Measurements from ENCODE around the gene SLC1A2. TPM values are rescaled to one million over a fixed set of nuclear protein-coding genes. Genes with fewer than 3 reads are reported as not detected.

Gene SLC1A2
- total RNA-seq, 2 experiments from 2014 or later: not detected

- no peak for DNase-seq
- no peak overlapping the region for H3K4me3 Mint-ChIP-seq
- peaks cover 31% of the 10 kb centered on the region for H3K36me3 Mint-ChIP-seq (ENCODE audit: low read depth)
- ChIA-PET POLR2A (no interaction called here), CTCF (no interaction called here)
- H3K4me1 Mint-ChIP-seq: peaks cover 26% of the 10 kb centered on the region
- peaks cover 23% of the 10 kb centered on the region for H3K9me3 Mint-ChIP-seq
- H3K27ac Mint-ChIP-seq: no peak overlapping the region
- H3K27me3 Mint-ChIP-seq: peaks cover 2% of the 10 kb centered on the region
Observed at GRCh38 chr11:35248558-35249323, 170.6 kb downstream of the SLC1A2 start.

GRCh38 chr11:35247863-35248262, 171.5 kb downstream of the SLC1A2 start:
- Mint-ChIP-seq H3K4me1 (peaks cover 30% of the 10 kb centered on the region), H3K9me3 (peaks cover 26% of the 10 kb centered on the region), H3K27me3 (peaks cover 2% of the 10 kb centered on the region), H3K4me3 (no peak overlapping the region), H3K27ac (peak overlapping the region; percentile 83), H3K36me3 (ENCODE audit: low read depth) (peaks cover 34% of the 10 kb centered on the region)
- ChIA-PET CTCF (interaction anchor here (1.3 to 3.1 kb wide), 3 partner anchors 9 to 58 kb away, joined by 3 to 17 read pairs (median 3); no protein-coding TSS in a partner anchor), POLR2A (interaction anchor here (1.1 kb wide), 1 partner anchor 12 kb away, joined by 8 read pairs; no protein-coding TSS in a partner anchor)
- DNase-seq: no peak

GRCh38 chr11:35247428-35247827, 171.9 kb downstream of the SLC1A2 start:
- DNase-seq: peak; percentile 62
- H3K27ac Mint-ChIP-seq: peak overlapping the region; percentile 83
- H3K27me3 Mint-ChIP-seq: peaks cover 2% of the 10 kb centered on the region
- ChIA-PET CTCF (interaction anchor here (1.3 to 3.1 kb wide), 3 partner anchors 8 to 58 kb away, joined by 3 to 17 read pairs (median 3); no protein-coding TSS in a partner anchor), POLR2A (interaction anchor here (0.7 to 1.1 kb wide), 2 partner anchors 12 to 70 kb away, joined by 4 to 8 read pairs; no protein-coding TSS in a partner anchor)
- H3K4me3 Mint-ChIP-seq: no peak overlapping the region
- H3K4me1 Mint-ChIP-seq: peaks cover 35% of the 10 kb centered on the region
- H3K36me3 Mint-ChIP-seq (ENCODE audit: low read depth): peaks cover 34% of the 10 kb centered on the region
- peaks cover 26% of the 10 kb centered on the region for H3K9me3 Mint-ChIP-seq

GRCh38 chr11:35246745-35247144, 172.6 kb downstream of the SLC1A2 start:
- H3K4me1 Mint-ChIP-seq: peaks cover 41% of the 10 kb centered on the region
- ChIA-PET CTCF (interaction anchor here (1.3 to 3.1 kb wide), 3 partner anchors 8 to 59 kb away, joined by 3 to 17 read pairs (median 3); no protein-coding TSS in a partner anchor), POLR2A (interaction anchor here (0.7 to 1.1 kb wide), 2 partner anchors 11 to 69 kb away, joined by 4 to 8 read pairs; no protein-coding TSS in a partner anchor)
- no peak for DNase-seq
- H3K27me3 Mint-ChIP-seq: peaks cover 2% of the 10 kb centered on the region
- no peak overlapping the region for H3K4me3 Mint-ChIP-seq
- no peak overlapping the region for H3K27ac Mint-ChIP-seq
- peaks cover 34% of the 10 kb centered on the region for H3K36me3 Mint-ChIP-seq (ENCODE audit: low read depth)
- H3K9me3 Mint-ChIP-seq: peaks cover 26% of the 10 kb centered on the region

GRCh38 chr11:35245786-35246185, 173.6 kb downstream of the SLC1A2 start:
- no peak overlapping the region for H3K4me3 Mint-ChIP-seq
- H3K36me3 Mint-ChIP-seq (ENCODE audit: low read depth): peaks cover 34% of the 10 kb centered on the region
- ChIA-PET CTCF (interaction anchor here (3.1 kb wide), 1 partner anchor 9 kb away, joined by 17 read pairs; no protein-coding TSS in a partner anchor), POLR2A (interaction anchor here (1.2 to 1.5 kb wide), 2 partner anchors 10 to 106 kb away, joined by 3 to 6 read pairs; no protein-coding TSS in a partner anchor)
- H3K9me3 Mint-ChIP-seq: peaks cover 26% of the 10 kb centered on the region
- H3K27ac Mint-ChIP-seq: no peak overlapping the region
- peaks cover 2% of the 10 kb centered on the region for H3K27me3 Mint-ChIP-seq
- DNase-seq: no peak
- H3K4me1 Mint-ChIP-seq: peaks cover 49% of the 10 kb centered on the region

GRCh38 chr11:35245056-35245455, 174.3 kb downstream of the SLC1A2 start:
- Mint-ChIP-seq H3K9me3 (peaks cover 24% of the 10 kb centered on the region), H3K27ac (no peak overlapping the region), H3K27me3 (no peaks in the 10 kb centered on the region), H3K4me1 (peaks cover 49% of the 10 kb centered on the region), H3K4me3 (no peak overlapping the region), H3K36me3 (ENCODE audit: low read depth) (peaks cover 32% of the 10 kb centered on the region)
- ChIA-PET POLR2A (interaction anchor here (1.5 kb wide), 1 partner anchor 9 kb away, joined by 6 read pairs; no protein-coding TSS in a partner anchor), CTCF (interaction anchor here (3.1 kb wide), 1 partner anchor 8 kb away, joined by 17 read pairs; no protein-coding TSS in a partner anchor)
- no peak for DNase-seq

GRCh38 chr11:35243774-35244173, 175.6 kb downstream of the SLC1A2 start:
- peaks cover 55% of the 10 kb centered on the region for H3K4me1 Mint-ChIP-seq
- DNase-seq: no peak
- H3K27me3 Mint-ChIP-seq: peaks cover 2% of the 10 kb centered on the region
- H3K4me3 Mint-ChIP-seq: no peak overlapping the region
- no peak overlapping the region for H3K27ac Mint-ChIP-seq
- H3K9me3 Mint-ChIP-seq: peaks cover 17% of the 10 kb centered on the region
- ChIA-PET CTCF (no interaction called here), POLR2A (no interaction called here)
- H3K36me3 Mint-ChIP-seq (ENCODE audit: low read depth): peaks cover 25% of the 10 kb centered on the region

- CTCF ChIA-PET: interaction anchor here (1.4 kb wide), 1 partner anchor 318 kb away, joined by 4 read pairs; no protein-coding TSS in a partner anchor
- no peak for DNase-seq
- H3K4me3 Mint-ChIP-seq: no peak overlapping the region
- H3K4me1 Mint-ChIP-seq: peaks cover 59% of the 10 kb centered on the region
- POLR2A ChIA-PET: no interaction called here
- no peak overlapping the region for H3K27ac Mint-ChIP-seq
- peaks cover 2% of the 10 kb centered on the region for H3K27me3 Mint-ChIP-seq
- peaks cover 9% of the 10 kb centered on the region for H3K9me3 Mint-ChIP-seq
- peaks cover 15% of the 10 kb centered on the region for H3K36me3 Mint-ChIP-seq (ENCODE audit: low read depth)
Observed at GRCh38 chr11:35242412-35243242, 176.7 kb downstream of the SLC1A2 start.

GRCh38 chr11:35241531-35241930, 177.8 kb downstream of the SLC1A2 start:
- Mint-ChIP-seq H3K4me3 (no peak overlapping the region), H3K27me3 (peaks cover 2% of the 10 kb centered on the region), H3K4me1 (peaks cover 59% of the 10 kb centered on the region), H3K27ac (no peak overlapping the region), H3K36me3 (ENCODE audit: low read depth) (peaks cover 16% of the 10 kb centered on the region), H3K9me3 (peaks cover 6% of the 10 kb centered on the region)
- POLR2A ChIA-PET: no interaction called here
- DNase-seq: no peak
- CTCF ChIA-PET: interaction anchor here (1.4 kb wide), 2 partner anchors 315 to 317 kb away, joined by 3 to 4 read pairs; no protein-coding TSS in a partner anchor

GRCh38 chr11:35241083-35241482, 178.3 kb downstream of the SLC1A2 start:
- ChIA-PET POLR2A (no interaction called here), CTCF (interaction anchor here (0.7 to 1.4 kb wide), 2 partner anchors 49 to 314 kb away, joined by 3 read pairs; no protein-coding TSS in a partner anchor)
- Mint-ChIP-seq H3K27ac (no peak overlapping the region), H3K4me3 (no peak overlapping the region), H3K4me1 (peaks cover 60% of the 10 kb centered on the region), H3K9me3 (peaks cover 6% of the 10 kb centered on the region), H3K27me3 (peaks cover 2% of the 10 kb centered on the region), H3K36me3 (ENCODE audit: low read depth) (peaks cover 21% of the 10 kb centered on the region)
- no peak for DNase-seq

- Mint-ChIP-seq H3K9me3 (peaks cover 12% of the 10 kb centered on the region), H3K27me3 (peaks cover 2% of the 10 kb centered on the region), H3K4me3 (no peak overlapping the region), H3K4me1 (peaks cover 71% of the 10 kb centered on the region), H3K36me3 (ENCODE audit: low read depth) (peaks cover 28% of the 10 kb centered on the region), H3K27ac (no peak overlapping the region)
- DNase-seq: no peak
- ChIA-PET POLR2A (interaction anchor here (5.9 kb wide), 1 partner anchor 62 kb away, joined by 24 read pairs; no protein-coding TSS in a partner anchor), CTCF (interaction anchor here (0.9 to 1.3 kb wide), 3 partner anchors 8 to 210 kb away, joined by 3 to 4 read pairs (median 4); no protein-coding TSS in a partner anchor)
Observed at GRCh38 chr11:35239471-35240075, 179.8 kb downstream of the SLC1A2 start.

- ChIA-PET CTCF (interaction anchor here (0.8 to 1.7 kb wide), 6 partner anchors 8 to 312 kb away, joined by 3 to 10 read pairs (median 4); no protein-coding TSS in a partner anchor), POLR2A (interaction anchor here (5.9 kb wide), 1 partner anchor 61 kb away, joined by 24 read pairs; no protein-coding TSS in a partner anchor)
- H3K27ac Mint-ChIP-seq: no peak overlapping the region
- peaks cover 28% of the 10 kb centered on the region for H3K36me3 Mint-ChIP-seq (ENCODE audit: low read depth)
- no peak for DNase-seq
- no peak overlapping the region for H3K4me3 Mint-ChIP-seq
- peaks cover 76% of the 10 kb centered on the region for H3K4me1 Mint-ChIP-seq
- peaks cover 2% of the 10 kb centered on the region for H3K27me3 Mint-ChIP-seq
- peaks cover 16% of the 10 kb centered on the region for H3K9me3 Mint-ChIP-seq
Observed at GRCh38 chr11:35238882-35239281, 180.5 kb downstream of the SLC1A2 start.

Data from activated CD4-positive, alpha-beta memory T cell treated with anti-CD3 and anti-CD28 coated beads, Interleukin-2, amount 10 ng/mL, durations not matched to agents 7 days and 5 days (primary cell).